Neuronal stem cell (in vitro differentiated cells): Measurements from ENCODE around the gene UNC5C.
"Not testable (repeated sequence)": the region's sequence is repeated elsewhere in the genome, so short reads cannot be mapped to it uniquely, and the experiment has no call there.

ENCODE experiments used
- DNase-seq: peaks from one replicate; pipeline ENCODE4 v3.0.0-alpha.2; 2013; ENCODE audit warnings: low spot score
- H2AFZ ChIP-seq: one replicate; pipeline ENCODE4 v1.6.1; 2013; ENCODE audit warnings: mild to moderate bottlenecking, low read length, inconsistent platforms
- H2AK5ac ChIP-seq: 2 replicates; pipeline ENCODE4 v1.6.1; 2013; ENCODE audit warnings: low read depth, mild to moderate bottlenecking, inconsistent platforms, low read length, moderate library complexity, mixed read lengths
- H2BK120ac ChIP-seq: 2 replicates; pipeline ENCODE4 v1.6.1; 2013; ENCODE audit warnings: low read depth, mild to moderate bottlenecking, inconsistent platforms, low read length, moderate library complexity, mixed read lengths
- H2BK12ac ChIP-seq: one replicate; pipeline ENCODE4 v1.6.1; 2013; ENCODE audit warnings: low read length, inconsistent platforms
- H2BK15ac ChIP-seq: 2 replicates; pipeline ENCODE4 v1.6.1; 2013; ENCODE audit warnings: mild to moderate bottlenecking, low read length, inconsistent platforms, mixed read lengths
- H2BK5ac ChIP-seq: one replicate; pipeline ENCODE4 v1.6.1; 2013; ENCODE audit warnings: inconsistent platforms, mild to moderate bottlenecking, low read length, moderate library complexity
- H3K14ac ChIP-seq: one replicate; pipeline ENCODE4 v1.6.1; 2013; ENCODE audit warnings: low read length, inconsistent platforms
- H3K18ac ChIP-seq: 2 replicates; pipeline ENCODE4 v1.6.1; 2013; ENCODE audit warnings: low read length, inconsistent platforms
- H3K23ac ChIP-seq: 2 replicates; pipeline ENCODE4 v1.6.1; 2013; ENCODE audit warnings: low read depth, mild to moderate bottlenecking, mixed read lengths, low read length, inconsistent platforms; ENCODE audit not compliant: poor library complexity
- H3K27ac ChIP-seq: replicated peaks from 3 replicates; pipeline ENCODE4 v1.5.1; 2013; ENCODE audit warnings: low read length, inconsistent platforms
- H3K27me3 ChIP-seq, 3 experiments: 2 replicates each; pipeline ENCODE4 v1.6.1; 2013; ENCODE audit warnings: low read length in 3 of 3, mild to moderate bottlenecking in 2 of 3, inconsistent platforms in 1 of 3, low read depth in 1 of 3, mixed read lengths in 1 of 3, moderate library complexity in 1 of 3; ENCODE audit not compliant: control insufficient read depth in 3 of 3, insufficient read depth in 3 of 3
- H3K36me3 ChIP-seq, 2 donors: replicated peaks in 1 of 2; 2 replicates each; pipeline ENCODE4 v1.6.1; 2013; ENCODE audit warnings: low read length in 2 of 2; ENCODE audit not compliant: control insufficient read depth in 2 of 2, insufficient read depth in 2 of 2
- H3K4ac ChIP-seq: 2 replicates; pipeline ENCODE4 v1.6.1; 2013; ENCODE audit warnings: inconsistent platforms, mild to moderate bottlenecking, low read length, moderate library complexity
- H3K4me1 ChIP-seq, 2 donors: 1 replicate in 1 of 2; 2 replicates in 1 of 2; pipeline ENCODE4 v1.6.1; 2013; ENCODE audit warnings: low read length in 2 of 2, low read depth in 1 of 2; ENCODE audit not compliant: control insufficient read depth in 2 of 2, insufficient read depth in 1 of 2
- H3K4me2 ChIP-seq: one replicate; pipeline ENCODE4 v1.6.1; 2013; ENCODE audit warnings: mild to moderate bottlenecking, low read length, inconsistent platforms; ENCODE audit not compliant: insufficient read depth, poor library complexity, severe bottlenecking
- H3K4me3 ChIP-seq, 2 donors: 2 replicates each; pipeline ENCODE4 v1.5.1; 2013; ENCODE audit warnings: low read length in 2 of 2, mild to moderate bottlenecking in 2 of 2, inconsistent platforms in 1 of 2, moderate library complexity in 1 of 2
- H3K79me1 ChIP-seq: one replicate; pipeline ENCODE4 v1.6.1; 2013; ENCODE audit warnings: low read depth, mild to moderate bottlenecking, inconsistent platforms, low read length, moderate library complexity
- H3K9ac ChIP-seq: one replicate; pipeline ENCODE4 v1.6.1; 2013; ENCODE audit warnings: mild to moderate bottlenecking, low read depth, low read length, inconsistent platforms; ENCODE audit not compliant: poor library complexity
- H3K9me3 ChIP-seq, 2 donors: replicated peaks in 1 of 2; 2 replicates each; pipeline versions ENCODE3 to v1.6.1; 2013; ENCODE audit warnings: low read length in 2 of 2, mild to moderate bottlenecking in 2 of 2, inconsistent platforms in 1 of 2, low read depth in 1 of 2, mixed read lengths in 1 of 2, moderate library complexity in 1 of 2; ENCODE audit not compliant: control insufficient read depth in 2 of 2, insufficient read depth in 1 of 2
- H4K8ac ChIP-seq: one replicate; pipeline ENCODE4 v1.6.1; 2013; ENCODE audit warnings: low read depth, mild to moderate bottlenecking, inconsistent platforms, low read length, moderate library complexity
- H4K91ac ChIP-seq: one replicate; pipeline ENCODE4 v1.6.1; 2013; ENCODE audit warnings: low read length, low read depth, mild to moderate bottlenecking, inconsistent platforms; ENCODE audit not compliant: poor library complexity
- WGBS, 2 donors: extraction: QIAGEN DNeasy Blood & Tissue Kit; methylation state at CpG; one replicate each; pipeline ENCODE4 v1.1.7; 2013; ENCODE audit warnings: missing lambda C conversion rate in 2 of 2, mixed read lengths in 1 of 2; ENCODE audit not compliant: insufficient read length in 2 of 2, insufficient replicate concordance in 1 of 2; ENCODE audit errors: extremely low coverage in 2 of 2; 5-methylcytosine and 5-hydroxymethylcytosine counted together

The UNC5C gene

DNA sequence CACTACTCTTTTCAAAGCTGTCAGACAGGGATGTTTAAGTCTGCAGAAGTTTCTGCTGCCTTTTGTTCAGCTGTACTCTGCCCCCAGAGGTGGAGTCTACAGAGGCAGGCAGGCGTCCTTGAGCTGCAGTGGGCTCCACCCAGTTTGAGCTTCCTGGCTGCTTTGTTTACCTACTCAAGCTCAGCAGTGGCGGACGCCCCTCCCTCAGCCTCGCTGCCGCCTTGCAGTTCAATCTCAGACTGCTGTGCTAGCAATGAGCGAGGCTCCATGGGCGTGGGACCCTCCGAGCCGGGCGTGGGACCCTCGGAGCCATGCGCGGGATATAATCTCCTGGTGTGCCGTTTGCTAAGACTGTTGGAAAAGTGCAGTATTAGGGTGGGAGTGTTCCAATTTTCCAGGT lies 409.3 kb downstream of the UNC5C start:
- not testable (repeated sequence) for H4K8ac ChIP-seq, H3K4me3 ChIP-seq, H3K27me3 ChIP-seq, H4K91ac ChIP-seq, H2BK12ac ChIP-seq, H2AK5ac ChIP-seq, H3K4me1 ChIP-seq, H2AFZ ChIP-seq, H3K9ac ChIP-seq, DNase-seq, H3K4me2 ChIP-seq, H3K14ac ChIP-seq, H3K27ac ChIP-seq, H2BK15ac ChIP-seq, H2BK5ac ChIP-seq, H3K18ac ChIP-seq, H3K23ac ChIP-seq, H3K79me1 ChIP-seq, H2BK120ac ChIP-seq, H3K4ac ChIP-seq
- Histone ChIP-seq H3K36me3 (peaks cover 0 to 64% of the 10 kb centered on the region in 2 donors), H3K9me3 (peaks cover 2 to 25% of the 10 kb centered on the region in 2 donors)
- WGBS, 2 donors = no CpG with 5 or more reads among the region's 14 CpGs

DNA sequence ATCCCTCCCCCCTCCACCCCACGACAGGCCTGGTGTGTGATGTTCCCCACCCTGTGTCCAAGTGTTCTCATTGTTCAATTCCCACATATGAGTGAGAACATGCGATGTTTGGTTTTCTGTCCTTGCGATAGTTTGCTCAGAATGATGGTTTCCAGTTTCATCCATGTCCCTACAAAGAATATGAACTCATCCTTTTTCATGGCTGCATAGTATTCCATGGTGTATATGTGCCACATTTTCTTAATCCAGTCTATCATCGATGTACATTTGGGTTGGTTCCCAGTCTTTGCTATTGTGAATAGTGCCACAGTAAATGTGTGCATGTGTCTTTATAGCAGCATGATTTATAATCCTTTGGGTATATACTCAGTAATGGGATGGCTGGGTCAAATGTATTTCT lies 414.8 kb downstream of the UNC5C start:
- not testable (repeated sequence) for H3K4me1 ChIP-seq, H3K18ac ChIP-seq, H2BK5ac ChIP-seq, H4K91ac ChIP-seq, H2AK5ac ChIP-seq, H3K27ac ChIP-seq, H4K8ac ChIP-seq, H3K14ac ChIP-seq, H3K9ac ChIP-seq, H3K4me2 ChIP-seq, H2BK120ac ChIP-seq, H3K23ac ChIP-seq, H2BK15ac ChIP-seq, H3K27me3 ChIP-seq, H3K4ac ChIP-seq, H3K4me3 ChIP-seq, DNase-seq, H2AFZ ChIP-seq, H2BK12ac ChIP-seq, H3K79me1 ChIP-seq
- no CpG with 5 or more reads among the region's 4 CpGs for WGBS, 2 donors
- Histone ChIP-seq H3K9me3 (peaks cover 0 to 26% of the 10 kb centered on the region in 2 donors), H3K36me3 (peaks cover 0 to 64% of the 10 kb centered on the region in 2 donors)

DNA sequence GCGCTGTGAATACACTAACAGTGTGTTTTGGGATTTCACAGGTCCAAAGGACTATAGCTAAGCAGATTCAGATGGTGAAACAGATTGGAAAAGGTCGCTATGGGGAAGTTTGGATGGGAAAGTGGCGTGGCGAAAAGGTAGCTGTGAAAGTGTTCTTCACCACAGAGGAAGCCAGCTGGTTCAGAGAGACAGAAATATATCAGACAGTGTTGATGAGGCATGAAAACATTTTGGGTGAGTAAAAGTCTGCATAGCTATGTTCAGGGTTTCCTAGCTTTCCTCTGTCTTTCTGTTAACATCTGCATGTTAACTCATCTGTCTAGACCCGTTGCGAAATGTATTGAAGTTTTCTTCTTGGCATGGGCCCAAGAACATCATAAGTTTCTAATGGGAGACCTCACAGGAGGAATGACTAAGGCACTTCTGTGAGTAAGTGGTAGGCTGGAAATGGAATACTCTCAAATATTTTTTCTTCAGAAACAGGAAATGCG lies 418.9 kb downstream of the UNC5C start:
- Histone ChIP-seq H2AK5ac (no peak overlapping the region), H4K8ac (no peak overlapping the region), H3K18ac (no peak overlapping the region), H2BK5ac (no peak overlapping the region), H3K9me3 (peaks cover 0 to 13% of the 10 kb centered on the region in 2 donors), H2AFZ (no peak overlapping the region), H3K4me1 (no peaks in the 10 kb centered on the region), H2BK12ac (no peak overlapping the region), H3K14ac (no peak overlapping the region), H2BK120ac (no peak overlapping the region), H3K9ac (no peak overlapping the region), H2BK15ac (no peak overlapping the region), H3K79me1 (no peaks in the 10 kb centered on the region), H4K91ac (no peak overlapping the region), H3K27me3 (no peaks in the 10 kb centered on the region), H3K4me2 (no peak overlapping the region), H3K36me3 (peaks cover 0 to 93% of the 10 kb centered on the region in 2 donors), H3K27ac (no peak overlapping the region), H3K4me3 (no peak overlapping the region), H3K23ac (no peak overlapping the region), H3K4ac (no peak overlapping the region)
- no CpG with 5 or more reads among the region's 7 CpGs for WGBS, 2 donors
- DNase-seq = no peak

DNA sequence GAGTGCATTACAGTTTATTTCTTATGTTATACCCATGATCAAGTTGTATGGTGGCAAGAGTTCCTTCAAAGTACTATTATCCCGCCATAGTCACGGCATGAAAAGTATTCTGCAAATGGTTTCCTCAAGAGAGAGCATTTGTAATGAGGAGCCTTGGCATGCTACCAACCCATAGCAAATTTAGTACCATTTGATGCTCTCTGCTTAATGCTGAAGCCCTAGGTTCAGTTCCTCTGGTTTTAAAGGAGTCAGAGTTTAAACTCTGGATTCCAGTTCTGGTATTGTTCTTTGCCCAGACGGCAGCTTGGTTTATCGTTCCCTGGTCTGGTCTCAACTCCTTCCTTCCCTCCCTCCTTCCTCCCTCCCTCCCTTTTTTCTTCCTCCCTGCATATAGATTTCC lies 419.7 kb downstream of the UNC5C start:
- no peak overlapping the region for H3K18ac ChIP-seq
- no peak overlapping the region for H2AFZ ChIP-seq
- no peaks in the 10 kb centered on the region for H3K27me3 ChIP-seq
- no peak overlapping the region for H3K27ac ChIP-seq
- H2AK5ac ChIP-seq = no peak overlapping the region
- H2BK5ac ChIP-seq = no peak overlapping the region
- peaks cover 0 to 97% of the 10 kb centered on the region in 2 donors for H3K36me3 ChIP-seq
- H2BK15ac ChIP-seq = no peak overlapping the region
- WGBS, 2 donors = no CpG with 5 or more reads among the region's 4 CpGs
- H3K14ac ChIP-seq = no peak overlapping the region
- no peak overlapping the region for H3K4ac ChIP-seq
- H3K4me3 ChIP-seq = no peak overlapping the region
- DNase-seq = no peak
- no peak overlapping the region for H4K8ac ChIP-seq
- no peak overlapping the region for H2BK120ac ChIP-seq
- no peak overlapping the region for H3K23ac ChIP-seq
- H3K79me1 ChIP-seq = no peaks in the 10 kb centered on the region
- no peak overlapping the region for H4K91ac ChIP-seq
- H3K9me3 ChIP-seq = peaks cover 0 to 11% of the 10 kb centered on the region in 2 donors
- no peak overlapping the region for H2BK12ac ChIP-seq
- no peak overlapping the region for H3K4me2 ChIP-seq
- no peak overlapping the region for H3K9ac ChIP-seq
- no peaks in the 10 kb centered on the region for H3K4me1 ChIP-seq
